Measurements from ENCODE around the gene GLE1.

GLE1 gene

GRCh38 chr9:128481561-128481960, 23.0 kb upstream of the GLE1 start:
- no peak overlapping the region for H2AFZ ChIP-seq (ENCODE audit: low read length)
- H4K91ac ChIP-seq (ENCODE audit: low read depth, low read length, poor library complexity): no peak overlapping the region
- no peak overlapping the region for H3K4me3 ChIP-seq (ENCODE audit: low read length in 2 of 2)
- H4K8ac ChIP-seq (ENCODE audit: low read depth, low read length): no peak overlapping the region
- H3K27me3 ChIP-seq (ENCODE audit: control insufficient read depth in 3 of 3, insufficient read depth in 3 of 3, low read depth in 1 of 3, low read length in 3 of 3): no peaks in the 10 kb centered on the region
- H3K9me3 ChIP-seq (replicated peaks in 1 of 2; ENCODE audit: control insufficient read depth in 2 of 2, insufficient read depth in 1 of 2, low read depth in 1 of 2, low read length in 2 of 2): no peaks in the 10 kb centered on the region
- H3K4me2 ChIP-seq (ENCODE audit: insufficient read depth, low read length, poor library complexity, severe bottlenecking): no peak overlapping the region
- H3K79me1 ChIP-seq (ENCODE audit: low read depth, low read length): no peaks in the 10 kb centered on the region
- H3K14ac ChIP-seq (ENCODE audit: low read length): no peak overlapping the region
- peaks cover 25 to 94% of the 10 kb centered on the region in 2 donors for H3K36me3 ChIP-seq (replicated peaks in 1 of 2; ENCODE audit: control insufficient read depth in 2 of 2, insufficient read depth in 2 of 2, low read length in 2 of 2)
- no peak overlapping the region for H2AK5ac ChIP-seq (ENCODE audit: low read depth, low read length)
- H2BK120ac ChIP-seq (ENCODE audit: low read depth, low read length): no peak overlapping the region
- no peak overlapping the region for H2BK12ac ChIP-seq (ENCODE audit: low read length)
- H2BK5ac ChIP-seq (ENCODE audit: low read length): no peak overlapping the region
- WGBS, 2 donors (ENCODE audit: extremely low coverage in 2 of 2, insufficient read length in 2 of 2, insufficient replicate concordance in 1 of 2): no CpG with 5 or more reads among the region's 10 CpGs
- no peak overlapping the region for H3K18ac ChIP-seq (ENCODE audit: low read length)
- H3K4ac ChIP-seq (ENCODE audit: low read length): no peak overlapping the region
- no peak overlapping the region for H3K23ac ChIP-seq (ENCODE audit: low read depth, low read length, poor library complexity)
- no peaks in the 10 kb centered on the region for H3K4me1 ChIP-seq (ENCODE audit: control insufficient read depth in 2 of 2, insufficient read depth in 1 of 2, low read depth in 1 of 2, low read length in 2 of 2)
- H2BK15ac ChIP-seq (ENCODE audit: low read length): no peak overlapping the region
- no peak overlapping the region for H3K27ac ChIP-seq (replicated peaks; ENCODE audit: low read length)
- no peak overlapping the region for H3K9ac ChIP-seq (ENCODE audit: low read depth, low read length, poor library complexity)
- no peak for DNase-seq (ENCODE audit: low spot score)

- H4K91ac ChIP-seq (ENCODE audit: low read depth, low read length, poor library complexity): no peak overlapping the region
- no peak overlapping the region for H3K23ac ChIP-seq (ENCODE audit: low read depth, low read length, poor library complexity)
- H3K4me1 ChIP-seq (ENCODE audit: control insufficient read depth in 2 of 2, insufficient read depth in 1 of 2, low read depth in 1 of 2, low read length in 2 of 2): no peaks in the 10 kb centered on the region
- no peak overlapping the region for H3K4me3 ChIP-seq (ENCODE audit: low read length in 2 of 2)
- H2BK120ac ChIP-seq (ENCODE audit: low read depth, low read length): no peak overlapping the region
- no CpG with 5 or more reads among the region's 7 CpGs for WGBS, 2 donors (ENCODE audit: extremely low coverage in 2 of 2, insufficient read length in 2 of 2, insufficient replicate concordance in 1 of 2)
- no peak overlapping the region for H2AFZ ChIP-seq (ENCODE audit: low read length)
- H3K18ac ChIP-seq (ENCODE audit: low read length): no peak overlapping the region
- no peak overlapping the region for H2BK12ac ChIP-seq (ENCODE audit: low read length)
- H3K9ac ChIP-seq (ENCODE audit: low read depth, low read length, poor library complexity): no peak overlapping the region
- H3K36me3 ChIP-seq (replicated peaks in 1 of 2; ENCODE audit: control insufficient read depth in 2 of 2, insufficient read depth in 2 of 2, low read length in 2 of 2): peaks cover 30 to 96% of the 10 kb centered on the region in 2 donors
- H3K79me1 ChIP-seq (ENCODE audit: low read depth, low read length): no peaks in the 10 kb centered on the region
- no peak overlapping the region for H3K27ac ChIP-seq (replicated peaks; ENCODE audit: low read length)
- H3K14ac ChIP-seq (ENCODE audit: low read length): no peak overlapping the region
- no peak overlapping the region for H2BK15ac ChIP-seq (ENCODE audit: low read length)
- no peak overlapping the region for H2AK5ac ChIP-seq (ENCODE audit: low read depth, low read length)
- no peaks in the 10 kb centered on the region for H3K9me3 ChIP-seq (replicated peaks in 1 of 2; ENCODE audit: control insufficient read depth in 2 of 2, insufficient read depth in 1 of 2, low read depth in 1 of 2, low read length in 2 of 2)
- no peak overlapping the region for H2BK5ac ChIP-seq (ENCODE audit: low read length)
- DNase-seq (ENCODE audit: low spot score): no peak
- no peak overlapping the region for H4K8ac ChIP-seq (ENCODE audit: low read depth, low read length)
- no peak overlapping the region for H3K4ac ChIP-seq (ENCODE audit: low read length)
- H3K27me3 ChIP-seq (ENCODE audit: control insufficient read depth in 3 of 3, insufficient read depth in 3 of 3, low read depth in 1 of 3, low read length in 3 of 3): no peaks in the 10 kb centered on the region
- no peak overlapping the region for H3K4me2 ChIP-seq (ENCODE audit: insufficient read depth, low read length, poor library complexity, severe bottlenecking)
Observed at GRCh38 chr9:128482186-128482585, 22.3 kb upstream of the GLE1 start.

- WGBS, 2 donors (ENCODE audit: extremely low coverage in 2 of 2, insufficient read length in 2 of 2, insufficient replicate concordance in 1 of 2): 100% methylated on average over 1 of the region's 17 CpGs; no CpG with 5 or more reads in 1 of the 2 donors
- Histone ChIP-seq H3K14ac (ENCODE audit: low read length) (no peak overlapping the region), H3K36me3 (replicated peaks in 1 of 2; ENCODE audit: control insufficient read depth in 2 of 2, insufficient read depth in 2 of 2, low read length in 2 of 2) (peaks cover 33 to 94% of the 10 kb centered on the region in 2 donors)
Observed at GRCh38 chr9:128484686-128485413, 19.7 kb upstream of the GLE1 start.

GRCh38 chr9:128485414-128485855, 19.1 kb upstream of the GLE1 start:
- H3K36me3 ChIP-seq (replicated peaks in 1 of 2; ENCODE audit: control insufficient read depth in 2 of 2, insufficient read depth in 2 of 2, low read length in 2 of 2): peaks cover 33 to 93% of the 10 kb centered on the region in 2 donors

More at GRCh38 chr9:128484686-128485413, 19.7 kb upstream of the GLE1 start:
- H3K23ac ChIP-seq (ENCODE audit: low read depth, low read length, poor library complexity): no peak overlapping the region
- H3K18ac ChIP-seq (ENCODE audit: low read length): no peak overlapping the region
- no peak overlapping the region for H4K8ac ChIP-seq (ENCODE audit: low read depth, low read length)
- no peaks in the 10 kb centered on the region for H3K4me1 ChIP-seq (ENCODE audit: control insufficient read depth in 2 of 2, insufficient read depth in 1 of 2, low read depth in 1 of 2, low read length in 2 of 2)
- H3K9ac ChIP-seq (ENCODE audit: low read depth, low read length, poor library complexity): peak overlapping the region; percentile 25
- no peak overlapping the region for H3K4ac ChIP-seq (ENCODE audit: low read length)
- no peak overlapping the region for H4K91ac ChIP-seq (ENCODE audit: low read depth, low read length, poor library complexity)
- no peak overlapping the region for H2BK12ac ChIP-seq (ENCODE audit: low read length)
- H2AK5ac ChIP-seq (ENCODE audit: low read depth, low read length): no peak overlapping the region
- H2BK5ac ChIP-seq (ENCODE audit: low read length): no peak overlapping the region
- no peak overlapping the region for H2BK120ac ChIP-seq (ENCODE audit: low read depth, low read length)
- H3K27me3 ChIP-seq (ENCODE audit: control insufficient read depth in 3 of 3, insufficient read depth in 3 of 3, low read depth in 1 of 3, low read length in 3 of 3): no peaks in the 10 kb centered on the region
- H3K79me1 ChIP-seq (ENCODE audit: low read depth, low read length): no peaks in the 10 kb centered on the region
- H2BK15ac ChIP-seq (ENCODE audit: low read length): no peak overlapping the region
- H2AFZ ChIP-seq (ENCODE audit: low read length): no peak overlapping the region
- no peak for DNase-seq (ENCODE audit: low spot score)
- no peak overlapping the region for H3K4me2 ChIP-seq (ENCODE audit: insufficient read depth, low read length, poor library complexity, severe bottlenecking)
- H3K9me3 ChIP-seq (replicated peaks in 1 of 2; ENCODE audit: control insufficient read depth in 2 of 2, insufficient read depth in 1 of 2, low read depth in 1 of 2, low read length in 2 of 2): no peaks in the 10 kb centered on the region
- no peak overlapping the region for H3K4me3 ChIP-seq (ENCODE audit: low read length in 2 of 2)
- no peak overlapping the region for H3K27ac ChIP-seq (replicated peaks; ENCODE audit: low read length)

More at GRCh38 chr9:128485414-128485855, 19.1 kb upstream of the GLE1 start:
- no peak overlapping the region for H2AK5ac ChIP-seq (ENCODE audit: low read depth, low read length)
- H3K9ac ChIP-seq (ENCODE audit: low read depth, low read length, poor library complexity): no peak overlapping the region
- no peaks in the 10 kb centered on the region for H3K4me1 ChIP-seq (ENCODE audit: control insufficient read depth in 2 of 2, insufficient read depth in 1 of 2, low read depth in 1 of 2, low read length in 2 of 2)
- H2BK5ac ChIP-seq (ENCODE audit: low read length): no peak overlapping the region
- no peak overlapping the region for H2BK15ac ChIP-seq (ENCODE audit: low read length)
- no peak overlapping the region for H3K4ac ChIP-seq (ENCODE audit: low read length)
- H3K79me1 ChIP-seq (ENCODE audit: low read depth, low read length): no peaks in the 10 kb centered on the region
- H4K8ac ChIP-seq (ENCODE audit: low read depth, low read length): no peak overlapping the region
- no peak overlapping the region for H3K4me2 ChIP-seq (ENCODE audit: insufficient read depth, low read length, poor library complexity, severe bottlenecking)
- WGBS, 2 donors (ENCODE audit: extremely low coverage in 2 of 2, insufficient read length in 2 of 2, insufficient replicate concordance in 1 of 2): no CpG with 5 or more reads among the region's 7 CpGs
- H3K14ac ChIP-seq (ENCODE audit: low read length): no peak overlapping the region
- no peak overlapping the region for H3K4me3 ChIP-seq (ENCODE audit: low read length in 2 of 2)
- no peak overlapping the region for H4K91ac ChIP-seq (ENCODE audit: low read depth, low read length, poor library complexity)
- H2BK120ac ChIP-seq (ENCODE audit: low read depth, low read length): no peak overlapping the region
- no peaks in the 10 kb centered on the region for H3K27me3 ChIP-seq (ENCODE audit: control insufficient read depth in 3 of 3, insufficient read depth in 3 of 3, low read depth in 1 of 3, low read length in 3 of 3)
- H3K9me3 ChIP-seq (replicated peaks in 1 of 2; ENCODE audit: control insufficient read depth in 2 of 2, insufficient read depth in 1 of 2, low read depth in 1 of 2, low read length in 2 of 2): no peaks in the 10 kb centered on the region
- peak overlapping the region; percentile 57 for H3K23ac ChIP-seq (ENCODE audit: low read depth, low read length, poor library complexity)
- no peak overlapping the region for H2AFZ ChIP-seq (ENCODE audit: low read length)
- no peak overlapping the region for H3K18ac ChIP-seq (ENCODE audit: low read length)
- H3K27ac ChIP-seq (replicated peaks; ENCODE audit: low read length): no peak overlapping the region
- no peak for DNase-seq (ENCODE audit: low spot score)
- no peak overlapping the region for H2BK12ac ChIP-seq (ENCODE audit: low read length)

Data from neuronal stem cell (in vitro differentiated cells).